ENCODE results near the gene TNPO3.
"Not testable (repeated sequence)": the region's sequence is repeated elsewhere in the genome, so short reads cannot be mapped to it uniquely, and the experiment has no call there.

TNPO3 gene

DNA sequence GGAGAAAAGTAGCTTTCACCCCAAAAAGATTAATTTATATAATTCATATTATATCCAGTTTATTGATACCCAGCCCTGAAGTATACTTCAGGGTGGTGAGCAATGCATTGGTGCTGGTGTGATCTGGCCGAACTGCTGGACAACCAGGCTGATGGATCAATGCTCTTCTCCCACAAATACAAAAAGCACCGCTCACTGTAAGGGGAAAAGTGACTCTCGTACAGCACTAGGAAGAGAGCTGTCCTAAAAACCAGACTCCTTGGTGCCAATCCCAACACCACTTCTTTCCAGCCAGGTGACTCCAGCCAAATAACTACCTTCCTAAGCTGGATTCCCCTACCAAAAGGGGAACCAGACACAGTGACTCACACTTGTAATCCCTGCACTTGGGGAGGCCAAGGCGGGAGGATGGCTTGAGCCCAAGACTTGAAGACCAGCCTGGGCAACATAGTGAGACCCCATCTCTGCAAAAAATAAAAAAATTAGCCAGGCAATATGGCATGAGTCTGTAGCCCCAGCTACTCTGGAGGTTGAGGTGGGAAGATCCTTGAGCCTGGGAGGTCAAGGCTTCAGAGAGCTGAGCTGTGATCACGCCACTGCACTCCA is 13.1 kb upstream of the TNPO3 start:
- H3K27ac Mint-ChIP-seq = peak overlapping the region in 2 of 3 experiments; percentile 19 to 88
- H3K36me3 Mint-ChIP-seq (ENCODE audit: low read depth) = no peaks in the 10 kb centered on the region
- TF ChIP-seq, protein P1, sequence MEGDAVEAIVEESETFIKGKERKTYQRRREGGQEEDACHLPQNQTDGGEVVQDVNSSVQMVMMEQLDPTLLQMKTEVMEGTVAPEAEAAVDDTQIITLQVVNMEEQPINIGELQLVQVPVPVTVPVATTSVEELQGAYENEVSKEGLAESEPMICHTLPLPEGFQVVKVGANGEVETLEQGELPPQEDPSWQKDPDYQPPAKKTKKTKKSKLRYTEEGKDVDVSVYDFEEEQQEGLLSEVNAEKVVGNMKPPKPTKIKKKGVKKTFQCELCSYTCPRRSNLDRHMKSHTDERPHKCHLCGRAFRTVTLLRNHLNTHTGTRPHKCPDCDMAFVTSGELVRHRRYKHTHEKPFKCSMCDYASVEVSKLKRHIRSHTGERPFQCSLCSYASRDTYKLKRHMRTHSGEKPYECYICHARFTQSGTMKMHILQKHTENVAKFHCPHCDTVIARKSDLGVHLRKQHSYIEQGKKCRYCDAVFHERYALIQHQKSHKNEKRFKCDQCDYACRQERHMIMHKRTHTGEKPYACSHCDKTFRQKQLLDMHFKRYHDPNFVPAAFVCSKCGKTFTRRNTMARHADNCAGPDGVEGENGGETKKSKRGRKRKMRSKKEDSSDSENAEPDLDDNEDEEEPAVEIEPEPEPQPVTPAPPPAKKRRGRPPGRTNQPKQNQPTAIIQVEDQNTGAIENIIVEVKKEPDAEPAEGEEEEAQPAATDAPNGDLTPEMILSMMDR (IDR thresholded peaks at IDR 0.05; ENCODE audit: unreplicated experiment in 3 of 3) = no peak
- no peak overlapping the region for H3K4me3 Mint-ChIP-seq
- no peaks in the 10 kb centered on the region for H3K9me3 Mint-ChIP-seq
- H3K27me3 Mint-ChIP-seq (ENCODE audit: low read depth) = peaks cover 4% of the 10 kb centered on the region
- peaks cover 23% of the 10 kb centered on the region for H3K4me1 Mint-ChIP-seq

DNA sequence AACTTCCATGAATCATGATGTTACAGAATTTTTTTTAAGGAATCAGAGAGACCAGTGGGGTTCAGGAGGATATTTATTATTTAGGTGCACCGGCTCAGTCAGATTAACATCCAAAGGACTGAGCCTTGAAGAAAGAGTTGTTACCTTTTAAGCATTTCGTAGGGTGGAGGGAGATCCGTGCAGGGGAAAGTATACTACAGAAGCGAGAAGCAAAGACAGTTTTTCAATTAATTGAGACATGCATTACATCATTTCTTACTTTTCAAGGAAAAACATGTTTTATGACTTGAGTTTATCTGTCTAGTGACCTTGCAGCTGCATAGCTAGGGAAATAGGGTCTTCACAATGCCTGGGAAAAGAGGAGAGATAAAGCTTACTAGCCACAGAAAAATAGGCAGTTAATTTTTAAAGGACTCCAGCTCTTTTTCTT is 12.2 kb upstream of the TNPO3 start:
- not testable (repeated sequence) for H3K9me3 Mint-ChIP-seq; H3K4me3 Mint-ChIP-seq; H3K27me3 Mint-ChIP-seq (ENCODE audit: low read depth); H3K36me3 Mint-ChIP-seq (ENCODE audit: low read depth)
- H3K4me1 Mint-ChIP-seq = peaks cover 23% of the 10 kb centered on the region
- H3K27ac Mint-ChIP-seq = peak overlapping the region; percentile 19 to 88 (median 82)

DNA sequence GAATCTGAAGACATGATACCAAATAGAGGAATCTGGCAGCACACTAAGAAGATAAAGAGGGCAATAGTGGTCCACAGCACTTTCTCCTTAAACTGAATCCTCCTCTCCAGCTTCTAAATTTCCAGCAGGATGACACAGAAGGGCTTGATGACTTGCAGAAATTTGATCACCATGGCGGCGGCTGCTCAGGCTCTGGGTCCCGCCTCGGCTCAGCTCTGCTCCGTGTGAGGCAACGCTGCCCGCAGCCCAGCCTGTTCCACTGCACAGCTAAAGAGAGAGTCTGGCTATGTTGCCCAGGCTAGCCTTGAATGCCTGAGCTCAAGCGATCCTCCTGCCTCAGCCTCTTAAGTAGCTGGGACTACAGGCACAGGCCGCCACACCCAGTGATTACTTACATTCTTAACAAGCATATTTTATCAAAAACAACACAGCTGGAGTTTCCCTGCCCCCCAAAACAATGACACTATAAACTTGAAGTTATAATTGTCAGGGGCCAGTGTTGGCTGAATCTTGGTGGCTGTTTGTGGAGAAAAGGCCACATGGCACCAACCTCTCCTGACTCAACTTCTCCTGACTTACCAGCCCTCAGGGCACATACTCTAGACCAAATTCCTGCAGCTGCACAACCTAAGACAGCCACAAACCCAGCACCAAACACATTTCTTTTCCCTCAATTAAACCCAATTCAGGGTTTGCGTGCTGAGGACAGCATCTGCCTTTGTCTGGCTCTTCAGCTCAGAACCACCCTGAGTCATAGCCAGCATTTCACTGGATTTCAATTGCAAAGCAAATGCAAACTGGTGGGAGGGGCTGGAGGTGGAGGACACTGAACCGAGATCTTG is 11.6 kb upstream of the TNPO3 start:
- Mint-ChIP-seq H3K27ac (peak overlapping the region; percentile 19 to 88 (median 82)), H3K4me3 (no peak overlapping the region), H3K4me1 (peaks cover 23% of the 10 kb centered on the region), H3K27me3 (ENCODE audit: low read depth) (peaks cover 4% of the 10 kb centered on the region), H3K36me3 (ENCODE audit: low read depth) (no peaks in the 10 kb centered on the region), H3K9me3 (no peaks in the 10 kb centered on the region)
- TF ChIP-seq, protein P1 (IDR thresholded peaks at IDR 0.05; ENCODE audit: unreplicated experiment in 3 of 3) = no peak

DNA sequence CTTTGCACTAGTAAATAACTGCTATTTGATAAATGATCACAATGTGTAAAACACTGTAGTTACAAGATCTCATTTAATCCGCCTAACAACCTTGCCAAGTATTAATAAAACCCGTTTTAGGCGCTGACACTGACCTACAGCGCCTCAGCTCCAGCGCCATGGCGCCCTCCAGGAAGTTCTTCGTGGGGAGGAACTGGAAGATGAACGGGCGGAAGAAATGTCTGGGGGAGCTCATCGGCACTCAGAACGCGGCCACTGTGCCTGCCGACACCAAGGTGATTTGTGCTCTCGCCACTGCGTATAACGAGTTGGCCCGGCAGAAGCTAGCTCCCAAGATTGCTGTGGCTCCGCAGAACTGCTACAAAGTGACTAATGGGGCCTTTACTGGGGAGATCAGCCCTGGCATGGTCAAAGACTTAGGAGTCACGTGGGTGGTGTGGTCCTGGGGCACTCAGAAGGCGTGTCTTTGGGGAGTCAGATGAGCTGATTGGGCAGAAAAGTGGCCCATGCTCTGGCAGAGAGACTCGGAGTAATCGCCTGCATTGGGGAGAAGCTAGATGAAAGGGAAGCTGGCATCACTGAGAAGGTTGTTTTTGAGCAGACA is 1.1 kb upstream of the TNPO3 start:
- peak overlapping the region; percentile 94 to 99 (median 96) for H3K4me3 Mint-ChIP-seq
- H3K4me1 Mint-ChIP-seq = peaks cover 11% of the 10 kb centered on the region

DNA sequence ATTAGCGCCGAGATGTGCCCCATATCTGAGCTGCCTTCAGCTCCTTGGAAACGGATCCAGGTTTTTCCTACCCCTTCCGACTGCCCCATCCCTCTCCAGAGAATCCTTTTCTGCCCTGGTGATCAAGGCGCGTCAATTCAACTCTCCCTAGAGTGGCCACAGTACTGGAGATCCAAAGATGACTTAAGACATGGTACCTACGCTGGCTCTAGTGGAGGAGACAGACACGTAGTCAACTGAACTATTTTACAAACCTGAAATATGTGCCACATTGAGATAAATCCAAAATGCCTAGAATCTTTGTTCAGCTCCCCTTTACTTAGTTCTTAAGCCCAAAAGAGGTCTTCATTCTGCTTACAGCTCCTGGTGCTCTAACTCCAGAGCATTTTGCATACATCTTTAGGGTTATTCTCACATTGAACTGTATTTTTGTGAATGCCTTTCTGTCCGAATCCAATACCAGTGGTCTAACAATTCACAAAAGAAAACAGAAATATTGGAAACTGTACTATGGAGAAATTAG is 444 bp upstream of the TNPO3 start:
- Mint-ChIP-seq H3K27me3 (ENCODE audit: low read depth) (peaks cover 6% of the 10 kb centered on the region), H3K4me3 (peak overlapping the region; percentile 94 to 99 (median 96)), H3K36me3 (ENCODE audit: low read depth) (peaks cover 5% of the 10 kb centered on the region), H3K9me3 (no peaks in the 10 kb centered on the region), H3K27ac (peak overlapping the region; percentile 99 to 100 (median 99)), H3K4me1 (peaks cover 16% of the 10 kb centered on the region)
- TF ChIP-seq, protein P1 (IDR thresholded peaks at IDR 0.05; ENCODE audit: unreplicated experiment in 3 of 3) = no peak

More for the DNA sequence above, 1.1 kb upstream of the TNPO3 start:
- peaks cover 6% of the 10 kb centered on the region for H3K27me3 Mint-ChIP-seq (ENCODE audit: low read depth)
- H3K9me3 Mint-ChIP-seq = no peaks in the 10 kb centered on the region
- peak overlapping the region; percentile 99 to 100 (median 99) for H3K27ac Mint-ChIP-seq
- H3K36me3 Mint-ChIP-seq (ENCODE audit: low read depth) = no peaks in the 10 kb centered on the region
- TF ChIP-seq, protein P1 (IDR thresholded peaks at IDR 0.05; ENCODE audit: unreplicated experiment in 3 of 3) = no peak

DNA sequence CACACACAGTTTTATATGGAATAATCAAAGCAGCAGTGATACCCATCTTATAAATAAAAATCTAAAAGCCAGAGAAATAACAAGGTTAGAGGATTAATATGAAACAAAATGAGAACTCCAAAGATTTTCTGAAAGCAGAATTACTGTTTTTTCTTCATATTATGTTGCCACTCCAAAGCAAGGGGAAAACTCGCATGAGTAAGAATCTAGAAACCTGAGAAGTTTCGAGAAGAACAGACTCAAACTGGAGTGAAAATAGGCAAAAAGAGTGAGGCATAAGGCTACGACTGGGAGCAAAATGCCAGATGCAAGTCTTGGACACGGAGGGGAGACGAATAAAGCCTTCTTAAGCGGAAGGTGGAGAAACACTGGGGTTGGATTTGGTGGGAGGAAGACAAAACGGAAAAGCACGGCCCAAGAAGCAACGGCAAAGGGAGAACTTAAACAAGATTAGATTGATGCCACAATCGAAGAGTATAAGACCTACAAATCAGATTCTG is 923 bp downstream of the TNPO3 start:
- peak overlapping the region; percentile 94 to 99 (median 96) for H3K4me3 Mint-ChIP-seq
- H3K9me3 Mint-ChIP-seq = no peaks in the 10 kb centered on the region
- peak overlapping the region; percentile 99 to 100 (median 99) for H3K27ac Mint-ChIP-seq
- TF ChIP-seq, protein P1 (IDR thresholded peaks at IDR 0.05; ENCODE audit: unreplicated experiment in 3 of 3) = no peak
- no peaks in the 10 kb centered on the region for H3K27me3 Mint-ChIP-seq (ENCODE audit: low read depth)
- H3K36me3 Mint-ChIP-seq (ENCODE audit: low read depth) = peaks cover 13% of the 10 kb centered on the region
- peaks cover 25% of the 10 kb centered on the region for H3K4me1 Mint-ChIP-seq
